GM21526 (cell line): Measurements from ENCODE around the gene TPH1.

Experiments used
- ATAC-seq: cut with Tn5 transposase; IDR thresholded peaks from one replicate; pipeline ENCODE4 v1.9.1; 2021; ENCODE audit warnings: moderate library complexity; ENCODE audit not compliant: unreplicated experiment, low FRiP score

The TPH1 gene

GRCh38 chr11:18046116-18046777 lies at the start of gene TPH1:
Gene TPH1 (minus strand): TSS chr11:18046269. CDS start chr11:18040762, 5,507 bp downstream.
- no peak for ATAC-seq

GRCh38 chr11:18093959-18094358 lies 47.9 kb upstream of the TPH1 start:
- ATAC-seq, result no peak

- ATAC-seq, result no peak
These were observed 45.7 kb upstream of the TPH1 start for GRCh38 chr11:18091731-18092130.

GRCh38 chr11:18088966-18089365 lies 42.9 kb upstream of the TPH1 start:
- ATAC-seq, result no peak

- ATAC-seq, result no peak
These were observed 42.3 kb upstream of the TPH1 start for GRCh38 chr11:18088366-18088765.

GRCh38 chr11:18081551-18081950 lies 35.5 kb upstream of the TPH1 start:
- ATAC-seq, result no peak

- ATAC-seq, result no peak
These were observed 34.4 kb upstream of the TPH1 start for GRCh38 chr11:18080451-18080850.

GRCh38 chr11:18078909-18079308 lies 32.8 kb upstream of the TPH1 start:
- ATAC-seq, result no peak

- ATAC-seq, result no peak
These were observed 29.4 kb upstream of the TPH1 start for GRCh38 chr11:18075444-18075843.

GRCh38 chr11:18071098-18071705 lies 25.1 kb upstream of the TPH1 start:
- ATAC-seq, result no peak

GRCh38 chr11:18067372-18067771 lies 21.3 kb upstream of the TPH1 start:
- no peak for ATAC-seq

- ATAC-seq, result no peak
These were observed 20.6 kb upstream of the TPH1 start for GRCh38 chr11:18066626-18067025.

GRCh38 chr11:18065572-18065971 lies 19.5 kb upstream of the TPH1 start:
- ATAC-seq, result no peak

- no peak for ATAC-seq
These were observed 18.5 kb upstream of the TPH1 start for GRCh38 chr11:18064450-18065054.

GRCh38 chr11:18063862-18064434 lies 17.9 kb upstream of the TPH1 start:
- ATAC-seq, result no peak

GRCh38 chr11:18063125-18063524 lies 17.1 kb upstream of the TPH1 start:
- no peak for ATAC-seq

GRCh38 chr11:18061351-18061750 lies 15.3 kb upstream of the TPH1 start:
- no peak for ATAC-seq

GRCh38 chr11:18056561-18057181 lies 10.6 kb upstream of the TPH1 start:
- ATAC-seq, result no peak

- ATAC-seq, result no peak
These were observed 8.5 kb upstream of the TPH1 start for GRCh38 chr11:18054511-18055103.

GRCh38 chr11:18050848-18051247 lies 4.8 kb upstream of the TPH1 start:
- no peak for ATAC-seq

GRCh38 chr11:18036456-18036855 lies 9.6 kb downstream of the TPH1 start:
- no peak for ATAC-seq
